ENCODE measurements around the gene FANK1. TPM values are rescaled to one million over a fixed set of nuclear protein-coding genes. Genes with fewer than 3 reads are reported as not detected.
"Not testable (repeated sequence)": the region's sequence is repeated elsewhere in the genome, so short reads cannot be mapped to it uniquely, and the experiment has no call there.

The FANK1 gene
- polyA plus RNA-seq, 1 donor: 0.71 TPM

GRCh38 chr10:125928928-125929585 lies 32.7 kb downstream of the FANK1 start:
- DNase-seq (ENCODE audit: low read depth): no peak

- no peak for DNase-seq (ENCODE audit: low read depth)
Measured at GRCh38 chr10:125929618-125930017, 33.3 kb downstream of the FANK1 start.

- DNase-seq (ENCODE audit: low read depth): no peak
Measured at GRCh38 chr10:125933693-125934092, 37.3 kb downstream of the FANK1 start.

- DNase-seq (ENCODE audit: low read depth): no peak
Measured at GRCh38 chr10:125936331-125936730, 40.0 kb downstream of the FANK1 start.

GRCh38 chr10:125940515-125940914 lies 44.2 kb downstream of the FANK1 start:
- no peak for DNase-seq (ENCODE audit: low read depth)

- no peak for DNase-seq (ENCODE audit: low read depth)
Measured at GRCh38 chr10:125951290-125951689, 54.9 kb downstream of the FANK1 start.

- DNase-seq (ENCODE audit: low read depth): no peak
Measured at GRCh38 chr10:125953778-125954385, 57.5 kb downstream of the FANK1 start.

GRCh38 chr10:125955766-125956165 lies 59.4 kb downstream of the FANK1 start:
- DNase-seq (ENCODE audit: low read depth): no peak

- no peak for DNase-seq (ENCODE audit: low read depth)
Measured at GRCh38 chr10:125961743-125962142, 65.4 kb downstream of the FANK1 start.

GRCh38 chr10:125962200-125962599 lies 65.8 kb downstream of the FANK1 start:
- no peak for DNase-seq (ENCODE audit: low read depth)

- DNase-seq (ENCODE audit: low read depth): no peak
Measured at GRCh38 chr10:125964558-125964957, 68.2 kb downstream of the FANK1 start.

- no peak for DNase-seq (ENCODE audit: low read depth)
Measured at GRCh38 chr10:125967533-125967932, 71.2 kb downstream of the FANK1 start.

- DNase-seq (ENCODE audit: low read depth): not testable (repeated sequence)
Measured at GRCh38 chr10:125970077-125970630, 73.8 kb downstream of the FANK1 start.

- DNase-seq (ENCODE audit: low read depth): no peak
Measured at GRCh38 chr10:125976960-125977605, 80.7 kb downstream of the FANK1 start.

GRCh38 chr10:125979976-125980375 lies 83.6 kb downstream of the FANK1 start:
- DNase-seq (ENCODE audit: low read depth): no peak

GRCh38 chr10:125980521-125981035 lies 84.2 kb downstream of the FANK1 start:
- DNase-seq (ENCODE audit: low read depth): no peak

GRCh38 chr10:125982260-125982948 lies 86.0 kb downstream of the FANK1 start:
- DNase-seq (ENCODE audit: low read depth): peak; percentile 77

GRCh38 chr10:125983161-125983560 lies 86.8 kb downstream of the FANK1 start:
- no peak for DNase-seq (ENCODE audit: low read depth)

GRCh38 chr10:125983656-125984055 lies 87.3 kb downstream of the FANK1 start:
- no peak for DNase-seq (ENCODE audit: low read depth)

GRCh38 chr10:125984346-125984745 lies 88.0 kb downstream of the FANK1 start:
- no peak for DNase-seq (ENCODE audit: low read depth)

GRCh38 chr10:125984865-125985495 lies 88.6 kb downstream of the FANK1 start:
- DNase-seq (ENCODE audit: low read depth): no peak
